GM12873 (cell line): Measurements from ENCODE around the gene DMAP1.

ENCODE experiments used
- TF ChIP-seq, protein P1 (sequence below): IDR thresholded peaks from 2 replicates; pipeline ENCODE4 v1.5.1; 2012; ENCODE audit warnings: low read depth, mild to moderate bottlenecking, moderate library complexity, low read length, control low read depth; ENCODE audit not compliant: insufficient read depth; ENCODE audit errors: missing control alignments

The DMAP1 gene

GRCh38 chr1:44265656-44266358 is 52.5 kb downstream of the DMAP1 start:
- TF ChIP-seq, protein P1, sequence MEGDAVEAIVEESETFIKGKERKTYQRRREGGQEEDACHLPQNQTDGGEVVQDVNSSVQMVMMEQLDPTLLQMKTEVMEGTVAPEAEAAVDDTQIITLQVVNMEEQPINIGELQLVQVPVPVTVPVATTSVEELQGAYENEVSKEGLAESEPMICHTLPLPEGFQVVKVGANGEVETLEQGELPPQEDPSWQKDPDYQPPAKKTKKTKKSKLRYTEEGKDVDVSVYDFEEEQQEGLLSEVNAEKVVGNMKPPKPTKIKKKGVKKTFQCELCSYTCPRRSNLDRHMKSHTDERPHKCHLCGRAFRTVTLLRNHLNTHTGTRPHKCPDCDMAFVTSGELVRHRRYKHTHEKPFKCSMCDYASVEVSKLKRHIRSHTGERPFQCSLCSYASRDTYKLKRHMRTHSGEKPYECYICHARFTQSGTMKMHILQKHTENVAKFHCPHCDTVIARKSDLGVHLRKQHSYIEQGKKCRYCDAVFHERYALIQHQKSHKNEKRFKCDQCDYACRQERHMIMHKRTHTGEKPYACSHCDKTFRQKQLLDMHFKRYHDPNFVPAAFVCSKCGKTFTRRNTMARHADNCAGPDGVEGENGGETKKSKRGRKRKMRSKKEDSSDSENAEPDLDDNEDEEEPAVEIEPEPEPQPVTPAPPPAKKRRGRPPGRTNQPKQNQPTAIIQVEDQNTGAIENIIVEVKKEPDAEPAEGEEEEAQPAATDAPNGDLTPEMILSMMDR: no peak

DNA sequence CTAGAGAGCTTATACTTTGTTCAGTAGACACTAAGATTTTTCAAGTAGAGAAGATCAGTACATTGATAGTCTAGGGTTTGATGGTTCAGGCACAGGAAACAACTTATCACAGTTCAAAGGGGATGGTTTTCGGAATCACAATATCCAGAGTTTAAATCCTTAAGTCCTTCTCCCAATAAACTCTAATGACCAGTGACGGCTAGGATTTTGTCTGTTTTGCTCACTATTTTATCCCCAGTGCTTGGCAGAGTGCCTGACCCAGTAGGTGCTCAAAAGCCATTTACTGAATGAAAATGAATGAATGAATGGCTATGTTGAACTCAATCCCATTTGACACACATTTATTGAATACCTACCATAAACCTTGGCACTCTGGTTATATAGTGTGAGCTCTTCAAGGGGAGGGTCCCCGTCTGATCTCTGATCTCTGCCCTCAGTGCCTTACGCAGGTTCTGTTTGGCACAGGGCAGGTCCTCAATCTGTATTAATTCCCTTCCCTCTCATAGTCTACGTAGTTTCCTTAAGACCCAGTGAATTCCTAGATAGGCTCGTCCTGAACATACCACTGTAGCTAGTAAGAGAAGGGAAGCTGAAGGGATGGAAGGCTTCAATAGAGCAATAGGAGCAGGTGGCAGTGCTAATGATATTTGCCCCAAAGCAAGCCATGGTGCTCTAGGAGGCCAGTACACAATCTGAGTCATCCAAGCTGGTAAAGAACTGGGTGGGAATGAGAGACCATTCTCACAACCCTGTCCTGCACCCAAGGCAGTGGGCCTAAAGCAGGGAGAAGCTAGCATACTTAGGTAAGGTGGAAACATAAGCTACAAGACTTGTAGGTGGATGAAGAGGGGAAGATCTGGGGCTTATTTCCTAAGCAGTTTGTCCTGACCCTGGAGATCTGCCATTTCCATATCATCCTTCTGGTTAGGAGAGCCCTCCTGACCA is 53.4 kb downstream of the DMAP1 start:
- TF ChIP-seq, protein P1: no peak

DNA sequence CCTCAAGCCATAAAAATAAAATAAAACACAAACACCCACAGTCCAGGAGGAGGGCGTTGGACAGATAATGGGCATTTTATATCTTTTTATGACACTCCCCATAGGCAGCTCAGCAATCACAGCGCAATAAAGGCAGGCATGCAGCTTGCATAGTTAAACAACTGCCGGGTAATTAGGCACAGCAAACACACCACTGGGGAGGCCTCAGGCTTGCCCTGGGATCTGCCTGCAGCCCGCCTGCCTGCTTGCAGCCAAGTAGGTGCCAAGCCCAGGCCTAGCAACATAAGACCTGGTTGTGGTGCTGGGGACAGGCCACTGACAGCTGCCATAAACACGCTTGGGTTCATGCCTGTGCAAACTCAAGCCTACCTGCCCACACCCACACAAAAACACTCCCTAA is 54.2 kb downstream of the DMAP1 start:
- TF ChIP-seq, protein P1: no peak

GRCh38 chr1:44268054-44268453 is 54.8 kb downstream of the DMAP1 start:
- TF ChIP-seq, protein P1: no peak
